ENCODE data around the gene MRPL28.

GRCh38 chr16:370979-371514 lies 709 bp upstream of the MRPL28 start:
- TF ChIP-seq CTCF (IDR thresholded peaks at IDR 0.05): no peak
- no peak for TF ChIP-seq EZH2phosphoT487 (IDR thresholded peaks at IDR 0.05)
- TF ChIP-seq EZH2 (IDR thresholded peaks at IDR 0.05): no peak

Measured in neural progenitor cell (in vitro differentiated cells).